ENCODE results near the gene NVL. TPM values are rescaled to one million over a fixed set of nuclear protein-coding genes. Genes with fewer than 3 reads are reported as not detected.

Gene NVL
- total and polyA plus RNA-seq, 8 donors: 9.6 to 35.9 (median 12.3) TPM

GRCh38 chr1:224201383-224201782 is 128.6 kb downstream of the NVL start:
- Histone ChIP-seq H3K9me3 (no peaks in the 10 kb centered on the region), H3K4me1 (peaks cover 0 to 4% (median 4%) of the 10 kb centered on the region in 3 donors), H3K4me3 (no peak overlapping the region), H3K27ac (no peak overlapping the region), H3K27me3 (no peaks in the 10 kb centered on the region), H3K36me3 (no peaks in the 10 kb centered on the region)
- DNase-seq (no peak), ATAC-seq (no peak), FAIRE-seq (no peak)
- WGBS, 2 donors: 73 to 81% methylated on average over 5 of the region's 5 CpGs
- no peak for TF ChIP-seq CTCF (IDR thresholded peaks at IDR 0.05)
- intact Hi-C loops (cut with DNase I): no loop called here

GRCh38 chr1:224199679-224200078 is 130.3 kb downstream of the NVL start:
- Histone ChIP-seq H3K4me1 (peaks cover 0 to 4% (median 0%) of the 10 kb centered on the region in 3 donors), H3K27ac (no peak overlapping the region), H3K4me3 (no peak overlapping the region), H3K36me3 (no peaks in the 10 kb centered on the region), H3K9me3 (no peaks in the 10 kb centered on the region), H3K27me3 (no peaks in the 10 kb centered on the region)
- 63 to 74% methylated on average over 2 of the region's 2 CpGs for WGBS, 2 donors
- no peak for DNase-seq
- intact Hi-C loops (cut with DNase I): no loop called here
- no peak for FAIRE-seq
- no peak for TF ChIP-seq CTCF (IDR thresholded peaks at IDR 0.05)
- ATAC-seq: peak in 1 of 4 donors; percentile 11

GRCh38 chr1:224198572-224198971 is 131.4 kb downstream of the NVL start:
- 85 to 90% methylated on average over 4 of the region's 4 CpGs for WGBS, 2 donors
- no peak for DNase-seq
- intact Hi-C loops (cut with DNase I): no loop called here
- no peaks in the 10 kb centered on the region for H3K27me3 ChIP-seq
- no peak overlapping the region for H3K4me3 ChIP-seq
- no peaks in the 10 kb centered on the region for H3K36me3 ChIP-seq
- H3K27ac ChIP-seq: no peak overlapping the region
- no peaks in the 10 kb centered on the region for H3K4me1 ChIP-seq
- no peaks in the 10 kb centered on the region for H3K9me3 ChIP-seq
- ATAC-seq: no peak
- no peak for TF ChIP-seq CTCF (IDR thresholded peaks at IDR 0.05)
- no peak for FAIRE-seq

- H3K4me1 ChIP-seq: no peaks in the 10 kb centered on the region
- no peak overlapping the region for H3K4me3 ChIP-seq
- no peak for FAIRE-seq
- H3K36me3 ChIP-seq: peaks cover 0 to 7% (median 0%) of the 10 kb centered on the region in 3 donors
- no peak for DNase-seq
- no peak overlapping the region for H3K27ac ChIP-seq
- H3K27me3 ChIP-seq: no peaks in the 10 kb centered on the region
- TF ChIP-seq CTCF (IDR thresholded peaks at IDR 0.05): no peak
- ATAC-seq: peak in 2 of 4 donors; percentile 41 to 43
- no peaks in the 10 kb centered on the region for H3K9me3 ChIP-seq
- intact Hi-C loops (cut with DNase I): no loop called here
- WGBS, 2 donors: 39 to 44% methylated on average over 5 of the region's 5 CpGs
These were observed 133.0 kb downstream of the NVL start for GRCh38 chr1:224196813-224197600.

GRCh38 chr1:224193319-224193966 is 136.5 kb downstream of the NVL start:
- no peak for TF ChIP-seq CTCF (IDR thresholded peaks at IDR 0.05)
- no peaks in the 10 kb centered on the region for H3K27me3 ChIP-seq
- DNase-seq (no peak), ATAC-seq (no peak), FAIRE-seq (no peak)
- no peak overlapping the region for H3K4me3 ChIP-seq
- no peaks in the 10 kb centered on the region for H3K4me1 ChIP-seq
- H3K9me3 ChIP-seq: no peaks in the 10 kb centered on the region
- intact Hi-C loops (cut with DNase I): no loop called here
- H3K36me3 ChIP-seq: peaks cover 0 to 7% (median 0%) of the 10 kb centered on the region in 3 donors
- H3K27ac ChIP-seq: no peak overlapping the region
- WGBS, 2 donors: 92 to 94% methylated on average over 8 of the region's 8 CpGs
